ENCODE measurements around the gene TBKBP1. TPM values are rescaled to one million over a fixed set of nuclear protein-coding genes. Genes with fewer than 3 reads are reported as not detected.

Gene TBKBP1
- total and polyA plus RNA-seq, 2 donors from 2014 or later, result 10.1 to 11.2 TPM

GRCh38 chr17:47714773-47715396, 20.9 kb downstream of the TBKBP1 start:
- no peak for FAIRE-seq
- intact Hi-C loops (cut with DNase I), result no loop called here
- H3K27me3 ChIP-seq (ENCODE audit: control insufficient read depth, insufficient read depth, low read length), result no peaks in the 10 kb centered on the region

GRCh38 chr17:47715669-47716325, 21.8 kb downstream of the TBKBP1 start:
- no peak for TF ChIP-seq CTCF (IDR thresholded peaks at IDR 0.05; ENCODE audit: borderline replicate concordance, extremely low read depth, insufficient read depth)
- intact Hi-C loops (cut with DNase I), result no loop called here
- H3K4me1 ChIP-seq (ENCODE audit: control insufficient read depth in 2 of 3, insufficient read depth in 2 of 3, low read depth in 1 of 3, low read length in 3 of 3), result peaks cover 0 to 14% (median 9%) of the 10 kb centered on the region in 3 donors
- FAIRE-seq, result no peak
- DNase-seq, result no peak
- no peak overlapping the region for H3K9ac ChIP-seq (ENCODE audit: low read length in 3 of 3)
- no peaks in the 10 kb centered on the region for H3K9me3 ChIP-seq (ENCODE audit: control insufficient read depth in 2 of 3, insufficient read depth in 1 of 3, low read length in 3 of 3)
- no peak overlapping the region for H3K4me3 ChIP-seq (ENCODE audit: low read length in 3 of 3)
- H3K27me3 ChIP-seq (ENCODE audit: control insufficient read depth, insufficient read depth, low read length), result peaks cover 1% of the 10 kb centered on the region
- H3K27ac ChIP-seq (ENCODE audit: low read depth in 2 of 2, low read length in 2 of 2), result no peak overlapping the region
- H3K36me3 ChIP-seq (ENCODE audit: control insufficient read depth in 2 of 3, insufficient read depth in 3 of 3, low read length in 3 of 3), result no peaks in the 10 kb centered on the region

More at GRCh38 chr17:47714773-47715396, 20.9 kb downstream of the TBKBP1 start:
- no peak for TF ChIP-seq CTCF (IDR thresholded peaks at IDR 0.05; ENCODE audit: borderline replicate concordance, extremely low read depth, insufficient read depth)
- no peak overlapping the region for H3K27ac ChIP-seq (ENCODE audit: low read depth in 2 of 2, low read length in 2 of 2)
- no peak overlapping the region for H3K4me3 ChIP-seq (ENCODE audit: low read length in 3 of 3)
- DNase-seq, result no peak
- no peaks in the 10 kb centered on the region for H3K9me3 ChIP-seq (ENCODE audit: control insufficient read depth in 2 of 3, insufficient read depth in 1 of 3, low read length in 3 of 3)
- H3K36me3 ChIP-seq (ENCODE audit: control insufficient read depth in 2 of 3, insufficient read depth in 3 of 3, low read length in 3 of 3), result peaks cover 0 to 2% (median 0%) of the 10 kb centered on the region in 3 donors
- no peak overlapping the region for H3K9ac ChIP-seq (ENCODE audit: low read length in 3 of 3)
- peaks cover 0 to 14% (median 9%) of the 10 kb centered on the region in 3 donors for H3K4me1 ChIP-seq (ENCODE audit: control insufficient read depth in 2 of 3, insufficient read depth in 2 of 3, low read depth in 1 of 3, low read length in 3 of 3)

GRCh38 chr17:47716375-47716774, 22.4 kb downstream of the TBKBP1 start:
- peaks cover 5% of the 10 kb centered on the region for H3K27me3 ChIP-seq (ENCODE audit: control insufficient read depth, insufficient read depth, low read length)
- TF ChIP-seq CTCF (IDR thresholded peaks at IDR 0.05; ENCODE audit: borderline replicate concordance, extremely low read depth, insufficient read depth), result no peak
- no peak for FAIRE-seq

More at GRCh38 chr17:47716375-47716774, 22.4 kb downstream of the TBKBP1 start:
- Histone ChIP-seq H3K4me3 (ENCODE audit: low read length in 3 of 3) (no peak overlapping the region), H3K9me3 (ENCODE audit: control insufficient read depth in 2 of 3, insufficient read depth in 1 of 3, low read length in 3 of 3) (no peaks in the 10 kb centered on the region), H3K36me3 (ENCODE audit: control insufficient read depth in 2 of 3, insufficient read depth in 3 of 3, low read length in 3 of 3) (no peaks in the 10 kb centered on the region), H3K9ac (ENCODE audit: low read length in 3 of 3) (no peak overlapping the region), H3K4me1 (ENCODE audit: control insufficient read depth in 2 of 3, insufficient read depth in 2 of 3, low read depth in 1 of 3, low read length in 3 of 3) (peaks cover 0 to 14% (median 9%) of the 10 kb centered on the region in 3 donors), H3K27ac (ENCODE audit: low read depth in 2 of 2, low read length in 2 of 2) (no peak overlapping the region)
- no peak for DNase-seq
- intact Hi-C loops (cut with DNase I), result no loop called here
